ENCODE measurements around the gene POTEI.
"Not testable (repeated sequence)": the region's sequence is repeated elsewhere in the genome, so short reads cannot be mapped to it uniquely, and the experiment has no call there.

DNA sequence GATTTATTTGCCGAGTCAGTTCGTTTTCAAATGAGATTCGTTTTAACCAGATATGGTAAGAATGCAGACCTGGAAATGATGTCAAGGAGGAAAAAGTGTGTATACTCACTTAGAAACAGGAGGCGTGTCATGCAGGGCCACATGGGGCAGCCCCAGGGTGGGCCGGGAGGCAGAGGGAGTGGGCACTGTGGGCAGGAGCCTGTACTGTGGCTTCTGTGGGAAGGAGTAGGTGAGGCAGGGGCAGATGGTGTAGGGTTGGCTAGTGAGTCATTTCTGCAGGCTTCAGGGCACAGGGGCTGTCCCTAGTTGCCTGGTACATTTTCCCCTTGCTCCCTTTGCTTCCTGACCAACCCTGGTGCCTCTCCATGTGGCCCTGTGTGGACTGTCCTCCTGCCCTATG, 22.1 kb upstream of the POTEI start:
- not testable (repeated sequence) for TF ChIP-seq CTCF (IDR thresholded peaks at IDR 0.05); POLR2A (IDR thresholded peaks at IDR 0.05); POLR2AphosphoS5 (IDR thresholded peaks at IDR 0.05; ENCODE audit: insufficient read depth in 1 of 2, low read depth in 1 of 2)

Data from vagina (tissue), 2 donors.